GM12878 (cell line): ENCODE measurements around the gene RSF1. TPM values are rescaled to one million over a fixed set of nuclear protein-coding genes. Genes with fewer than 3 reads are reported as not detected.

Source experiments
- BHLHE40 ChIP-seq, 2 experiments: fragments of 450-650 bp in 1 of 2; IDR thresholded peaks; 2 replicates each; pipeline ENCODE4 v1.6.1; 2011 to 2017; ENCODE audit warnings: low read depth in 2 of 2, borderline replicate concordance in 1 of 2, improper control_type of control experiment in 1 of 2, low read length in 1 of 2, mild to moderate bottlenecking in 1 of 2
- E2F4 ChIP-seq: IDR thresholded peaks from 2 replicates; pipeline ENCODE4 v1.6.1; 2012; ENCODE audit warnings: low read depth, low read length, improper control_type of control experiment
- JUNB ChIP-seq: IDR thresholded peaks from 2 replicates; pipeline ENCODE4 v1.6.1; 2016; ENCODE audit warnings: antibody characterized with exemption, mild to moderate bottlenecking
- LARP7 ChIP-seq: fragments of 450-650 bp; IDR thresholded peaks from 2 replicates; pipeline ENCODE4 v1.6.1; 2017; ENCODE audit warnings: mild to moderate bottlenecking
- MAX ChIP-seq: IDR thresholded peaks from 2 replicates; pipeline ENCODE4 v1.6.1; 2012; ENCODE audit warnings: low read depth, low read length, improper control_type of control experiment
- MEF2A ChIP-seq: IDR thresholded peaks from 2 replicates; pipeline ENCODE4 v1.6.1; 2011; ENCODE audit warnings: low read depth, mild to moderate bottlenecking, low read length, moderate library complexity; ENCODE audit not compliant: insufficient read depth
- MXI1 ChIP-seq: fragments of 150-350 bp; IDR thresholded peaks from 2 replicates; pipeline ENCODE4 v1.6.1; 2011; ENCODE audit warnings: low read depth, mild to moderate bottlenecking, inconsistent platforms, low read length, improper control_type of control experiment
- NFIC ChIP-seq: IDR thresholded peaks from 2 replicates; pipeline ENCODE4 v1.6.1; 2012; ENCODE audit warnings: low read depth, mild to moderate bottlenecking, inconsistent platforms, low read length, moderate library complexity
- PKNOX1 ChIP-seq: fragments of 450-650 bp; IDR thresholded peaks from 2 replicates; pipeline ENCODE4 v1.6.1; 2016; ENCODE audit warnings: mild to moderate bottlenecking
- POU2F2 ChIP-seq: IDR thresholded peaks from 3 replicates; pipeline ENCODE4 v1.6.1; 2011; ENCODE audit warnings: low read depth, mild to moderate bottlenecking, low read length, borderline replicate concordance
- STAT3 ChIP-seq: IDR thresholded peaks from 2 replicates; pipeline ENCODE4 v1.6.1; 2011; ENCODE audit warnings: low read depth, low read length, improper control_type of control experiment
- TAF1 ChIP-seq: IDR thresholded peaks from 2 replicates; pipeline ENCODE4 v1.6.1; 2011; ENCODE audit warnings: mild to moderate bottlenecking, low read depth, low read length, borderline replicate concordance
- polyA plus RNA-seq, 11 experiments: library from polyadenylated mRNA; depleted of rRNA in 4 of 11; unstranded in 6 of 11; stranded (reverse) in 5 of 11; fragments of >200 nt; fragmentation: Nextera tagmentation in 4 of 11; fragmentation: Illumina TruSeq in 1 of 11; extraction: Ambion mirVana in 4 of 11; extraction: Trizol in 1 of 11; gene quantifications; 1 replicate in 1 of 11; 2 replicates in 10 of 11; pipeline versions ENCODE4 v1.2.1 to v1.2.3, GENCODE V29; 2011 to 2016; ENCODE audit warnings: inconsistent platforms in 2 of 11, missing spikeins in 2 of 11, low read depth in 1 of 11
- total RNA-seq, 4 experiments: library from RNA; depleted of rRNA in 3 of 4; stranded (reverse); fragments of >200 nt in 3 of 4; fragmentation: Illumina TruSeq in 1 of 4; extraction: Trizol in 1 of 4; gene quantifications; 2 replicates each; pipeline versions ENCODE4 v1.2.1 to v1.2.3, GENCODE V29; 2013 to 2021

The RSF1 gene
- total and polyA plus RNA-seq, 10 of the 15 experiments (the other 5 are each of a cell fraction or from before 2014, with no cell fraction given) = 9.0 to 45.3 (median 30.0) TPM

GRCh38 chr11:77637345-77638165 is 183.0 kb downstream of the RSF1 start, which contains the start of gene CLNS1A (continued):
- TF ChIP-seq LARP7 = peak; percentile 73
- TF ChIP-seq STAT3 = 0 out of 2 replicates have a peak, but pooled peaks have one; percentile 71
- TF ChIP-seq NFIC = peak; percentile 42; the same call in 1 of the 2 replicates
- peak; percentile 69 to 73 for TF ChIP-seq BHLHE40 (IDR thresholded peaks at IDR 0.05; ENCODE audit: borderline replicate concordance in 1 of 2, low read depth in 2 of 2, low read length in 1 of 2)
- TF ChIP-seq POU2F2 = peak; percentile 22; the same call in 1 of the 3 replicates
- peak; percentile 96 for TF ChIP-seq TAF1
- TF ChIP-seq E2F4 = peak; percentile 65
- TF ChIP-seq MAX = peak; percentile 83
- peak; percentile 97 for TF ChIP-seq MXI1
- peak; percentile 51 for TF ChIP-seq PKNOX1
- 0 out of 2 replicates have a peak, but pooled peaks have one; percentile 29 for TF ChIP-seq JUNB
- TF ChIP-seq MEF2A = 0 out of 2 replicates have a peak, but pooled peaks have one; percentile 33
